H9 (cell line): ENCODE results near the gene YPEL3. TPM values are rescaled to one million over a fixed set of nuclear protein-coding genes. Genes with fewer than 3 reads are reported as not detected.

Experiments used
- DNase-seq: peaks from one replicate; pipeline ENCODE4 v3.0.0-alpha.2; 2017
- H2AFZ ChIP-seq: one replicate; pipeline ENCODE4 v1.6.1; 2013; ENCODE audit warnings: mild to moderate bottlenecking, low read length, control low read depth, moderate library complexity
- H2AK5ac ChIP-seq: 2 replicates; pipeline ENCODE4 v1.6.1; 2013; ENCODE audit warnings: low read length, control low read depth, mixed read lengths; ENCODE audit not compliant: insufficient read length
- H2BK120ac ChIP-seq: one replicate; pipeline ENCODE4 v1.6.1; 2013; ENCODE audit warnings: low read depth, mild to moderate bottlenecking, low read length, control low read depth, inconsistent platforms; ENCODE audit not compliant: poor library complexity, severe bottlenecking
- H2BK12ac ChIP-seq: 2 replicates; pipeline ENCODE4 v1.6.1; 2013; ENCODE audit warnings: low read length, control low read depth, mixed read lengths, low read depth; ENCODE audit not compliant: insufficient read length
- H2BK15ac ChIP-seq: 2 replicates; pipeline ENCODE4 v1.6.1; 2013; ENCODE audit warnings: low read depth, low read length, control low read depth
- H2BK20ac ChIP-seq: one replicate; pipeline ENCODE4 v1.6.1; 2013; ENCODE audit warnings: low read depth, mild to moderate bottlenecking, low read length, control low read depth, inconsistent platforms; ENCODE audit not compliant: poor library complexity, severe bottlenecking
- H2BK5ac ChIP-seq: 2 replicates; pipeline ENCODE4 v1.6.1; 2013; ENCODE audit warnings: low read length, control low read depth, mixed read lengths; ENCODE audit not compliant: insufficient read length
- H3K14ac ChIP-seq: 2 replicates; pipeline ENCODE4 v1.6.1; 2013; ENCODE audit warnings: low read length, control low read depth; ENCODE audit not compliant: insufficient read depth
- H3K18ac ChIP-seq: 2 replicates; pipeline ENCODE4 v1.6.1; 2013; ENCODE audit warnings: low read depth, mild to moderate bottlenecking, mixed read lengths, low read length, control low read depth; ENCODE audit not compliant: insufficient read length
- H3K23ac ChIP-seq: 2 replicates; pipeline ENCODE4 v1.6.1; 2013; ENCODE audit warnings: low read length, control low read depth, mixed read lengths, low read depth; ENCODE audit not compliant: insufficient read length
- H3K23me2 ChIP-seq: 2 replicates; pipeline ENCODE4 v1.6.1; 2013; ENCODE audit warnings: low read depth, mild to moderate bottlenecking, mixed read lengths, low read length, control low read depth; ENCODE audit not compliant: insufficient read length, poor library complexity, severe bottlenecking
- H3K27ac ChIP-seq: 2 replicates; pipeline ENCODE4 v1.5.1; 2013; ENCODE audit warnings: low read length, control low read depth, mixed read lengths, low read depth; ENCODE audit not compliant: insufficient read length
- H3K27me3 ChIP-seq: 2 replicates; pipeline ENCODE4 v1.6.1; 2013; ENCODE audit warnings: low read length, control low read depth, inconsistent platforms; ENCODE audit not compliant: insufficient read depth
- H3K4ac ChIP-seq: 2 replicates; pipeline ENCODE4 v1.6.1; 2013; ENCODE audit warnings: low read depth, mild to moderate bottlenecking, control low read depth, inconsistent platforms, low read length, moderate library complexity
- H3K4me1 ChIP-seq: 2 replicates; pipeline ENCODE4 v1.6.1; 2013; ENCODE audit warnings: low read length, control low read depth, inconsistent platforms; ENCODE audit not compliant: insufficient read depth
- H3K4me2 ChIP-seq: 2 replicates; pipeline ENCODE4 v1.6.1; 2013; ENCODE audit warnings: low read length, control low read depth, mixed read lengths; ENCODE audit not compliant: insufficient read length, insufficient read depth
- H3K56ac ChIP-seq: 2 replicates; pipeline ENCODE4 v1.6.1; 2013; ENCODE audit warnings: low read depth, mild to moderate bottlenecking, mixed read lengths, low read length, control low read depth; ENCODE audit not compliant: insufficient read length
- H3K79me1 ChIP-seq: 2 replicates; pipeline ENCODE4 v1.6.1; 2013; ENCODE audit warnings: low read depth, mild to moderate bottlenecking, moderate library complexity, low read length, control low read depth, inconsistent platforms; ENCODE audit not compliant: insufficient read depth, poor library complexity, severe bottlenecking
- H3K79me2 ChIP-seq: 2 replicates; pipeline ENCODE4 v1.6.1; 2013; ENCODE audit warnings: low read length, control low read depth, inconsistent platforms; ENCODE audit not compliant: insufficient read depth
- H3K9ac ChIP-seq: 2 replicates; pipeline ENCODE4 v1.6.1; 2013; ENCODE audit warnings: low read length, control low read depth, mixed read lengths; ENCODE audit not compliant: insufficient read length; ENCODE audit errors: extremely low read depth
- H3K9me3 ChIP-seq: one replicate; pipeline ENCODE4 v1.6.1; 2013; ENCODE audit warnings: low read depth, low read length, inconsistent platforms; ENCODE audit not compliant: control insufficient read depth
- H3T11ph ChIP-seq: one replicate; pipeline ENCODE4 v1.6.1; 2013; ENCODE audit warnings: mild to moderate bottlenecking, low read length, control low read depth, inconsistent platforms
- H4K20me1 ChIP-seq: one replicate; pipeline ENCODE4 v1.6.1; 2013; ENCODE audit not compliant: control insufficient read depth, insufficient read length, insufficient read depth
- H4K5ac ChIP-seq: 2 replicates; pipeline ENCODE4 v1.6.1; 2013; ENCODE audit warnings: low read depth, mild to moderate bottlenecking, mixed read lengths, low read length, control low read depth; ENCODE audit not compliant: insufficient read length
- H4K8ac ChIP-seq: replicated peaks from 2 replicates; pipeline ENCODE4 v1.6.1; 2013; ENCODE audit warnings: low read length, control low read depth, mixed read lengths, low read depth; ENCODE audit not compliant: insufficient read length
- H4K91ac ChIP-seq: 2 replicates; pipeline ENCODE4 v1.6.1; 2013; ENCODE audit warnings: low read depth, mild to moderate bottlenecking, moderate library complexity, mixed read lengths, low read length, control low read depth; ENCODE audit not compliant: insufficient read length
- H3K27ac Mint-ChIP-seq, 3 experiments: 2 replicates in 2 of 3; 3 replicates in 1 of 3; pipeline ENCODE4 v1.8.0; 2020 to 2021; ENCODE audit warnings: mixed read lengths in 3 of 3, mild to moderate bottlenecking in 1 of 3, moderate library complexity in 1 of 3
- H3K27me3 Mint-ChIP-seq: 2 replicates; pipeline ENCODE4 v1.8.0; 2021; ENCODE audit warnings: low read depth, mild to moderate bottlenecking, moderate library complexity, mixed read lengths
- H3K36me3 Mint-ChIP-seq, 3 experiments: 2 replicates in 2 of 3; 3 replicates in 1 of 3; pipeline ENCODE4 v1.8.0; 2020 to 2021; ENCODE audit warnings: low read depth in 3 of 3, mixed read lengths in 3 of 3; ENCODE audit not compliant: insufficient read depth in 1 of 3
- H3K4me1 Mint-ChIP-seq, 2 experiments: 2 replicates each; pipeline ENCODE4 v1.8.0; 2020; ENCODE audit warnings: mixed read lengths in 2 of 2
- H3K4me3 Mint-ChIP-seq, 2 experiments: 2 replicates in 1 of 2; 3 replicates in 1 of 2; pipeline ENCODE4 v1.8.0; 2020 to 2021; ENCODE audit warnings: mild to moderate bottlenecking in 2 of 2, mixed read lengths in 2 of 2, moderate library complexity in 1 of 2
- H3K9me3 Mint-ChIP-seq, 2 experiments: 2 replicates in 1 of 2; 3 replicates in 1 of 2; pipeline ENCODE4 v1.8.0; 2020; ENCODE audit warnings: mild to moderate bottlenecking in 2 of 2, mixed read lengths in 2 of 2, moderate library complexity in 1 of 2
- WGBS: extraction: QIAGEN DNeasy Blood & Tissue Kit; methylation state at CpG from one replicate; pipeline ENCODE4 v1.1.7; 2013; ENCODE audit warnings: missing lambda C conversion rate, low lambda C conversion rate, mixed read lengths; ENCODE audit not compliant: insufficient read length; ENCODE audit errors: extremely low coverage; 5-methylcytosine and 5-hydroxymethylcytosine counted together
- total RNA-seq: library from RNA; stranded (reverse); gene quantifications from 2 replicates; pipeline ENCODE4 v1.2.1, GENCODE V29; 2021
- TF ChIP-seq, protein P1 (sequence below): fragments of 200-600 bp; sonication (generic); conservative IDR thresholded peaks from 3 replicates; pipeline ENCODE4 v1.8.0; 2021; ENCODE audit warnings: antibody characterized with exemption, mild to moderate bottlenecking

Gene YPEL3
- total RNA-seq, 1 experiment from 2014 or later, result 27.5 TPM

DNA sequence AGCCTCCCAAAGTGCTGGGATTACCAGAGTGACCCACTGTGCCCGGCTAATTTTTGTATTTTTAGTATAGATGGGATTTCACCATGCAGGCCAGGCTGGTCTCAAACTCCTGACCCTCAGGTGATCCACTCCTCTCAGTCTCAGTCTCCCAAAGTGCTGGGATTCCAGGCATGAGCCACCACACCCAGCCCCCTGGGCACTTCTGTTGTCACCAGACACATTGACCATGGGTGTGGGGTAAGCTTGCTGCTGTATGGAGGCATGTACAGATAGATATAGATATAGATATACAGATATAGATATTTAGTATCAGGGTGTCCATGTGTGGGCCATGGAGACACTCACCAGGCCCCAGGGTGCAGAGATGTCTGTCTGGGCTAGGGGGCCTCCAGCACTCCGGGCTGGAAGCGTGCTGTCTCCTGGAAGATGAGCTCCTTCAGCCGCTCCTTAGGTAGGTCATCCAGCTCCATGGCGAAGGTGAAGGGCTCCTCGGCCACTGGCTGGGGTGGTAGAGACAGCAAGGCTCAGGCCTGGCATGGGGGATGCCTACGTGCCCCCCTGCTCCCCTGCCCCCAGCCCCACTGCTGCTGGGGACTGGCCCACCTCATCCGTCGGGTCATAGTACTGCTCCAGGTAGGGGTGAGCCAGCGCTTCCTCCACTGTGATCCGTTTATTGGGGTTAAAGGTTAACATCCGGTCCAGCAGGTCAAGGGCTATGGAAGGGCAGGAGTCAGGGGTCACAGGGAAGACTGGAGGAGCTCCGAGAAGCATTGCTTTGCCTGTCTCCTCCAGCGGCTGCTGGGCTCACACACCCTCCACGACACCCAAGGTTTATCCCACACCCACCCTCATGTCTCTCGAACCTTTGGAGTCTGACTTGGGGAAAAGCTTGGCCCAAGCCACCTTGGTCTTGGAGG, 20.5 kb upstream of the YPEL3 start:
- no peak for DNase-seq

More for the DNA sequence above, 20.5 kb upstream of the YPEL3 start:
- Histone ChIP-seq H2BK120ac (no peak overlapping the region), H3K27me3 (no peaks in the 10 kb centered on the region; the same call in 1 of the 2 replicates), H2BK15ac (no peak overlapping the region), H4K8ac (no peak overlapping the region), H3K23me2 (no peaks in the 10 kb centered on the region), H3T11ph (no peak overlapping the region), H4K20me1 (no peaks in the 10 kb centered on the region), H3K9me3 (no peaks in the 10 kb centered on the region), H3K4me1 (no peaks in the 10 kb centered on the region), H3K14ac (no peak overlapping the region), H4K5ac (no peak overlapping the region), H3K9ac (no peak overlapping the region), H3K23ac (no peak overlapping the region), H3K27ac (no peak overlapping the region), H2AFZ (no peak overlapping the region), H4K91ac (no peak overlapping the region), H3K4ac (no peak overlapping the region), H3K56ac (no peak overlapping the region), H2AK5ac (no peak overlapping the region), H3K79me1 (no peaks in the 10 kb centered on the region), H2BK5ac (no peak overlapping the region), H2BK20ac (no peak overlapping the region), H3K4me2 (no peak overlapping the region), H3K18ac (no peak overlapping the region), H3K79me2 (no peaks in the 10 kb centered on the region), H2BK12ac (no peak overlapping the region)
- H3K4me3 Mint-ChIP-seq, result no peak overlapping the region; a peak in 1 of 5 replicates
- H3K27me3 Mint-ChIP-seq, result no peaks in the 10 kb centered on the region
- H3K36me3 Mint-ChIP-seq, result peaks cover 0 to 30% (median 16%) of the 10 kb centered on the region in 3 experiments; a peak in 6 of 7 replicates
- no peaks in the 10 kb centered on the region for H3K9me3 Mint-ChIP-seq
- H3K4me1 Mint-ChIP-seq, result peaks cover 3 to 7% of the 10 kb centered on the region in 2 experiments
- TF ChIP-seq, protein P1, sequence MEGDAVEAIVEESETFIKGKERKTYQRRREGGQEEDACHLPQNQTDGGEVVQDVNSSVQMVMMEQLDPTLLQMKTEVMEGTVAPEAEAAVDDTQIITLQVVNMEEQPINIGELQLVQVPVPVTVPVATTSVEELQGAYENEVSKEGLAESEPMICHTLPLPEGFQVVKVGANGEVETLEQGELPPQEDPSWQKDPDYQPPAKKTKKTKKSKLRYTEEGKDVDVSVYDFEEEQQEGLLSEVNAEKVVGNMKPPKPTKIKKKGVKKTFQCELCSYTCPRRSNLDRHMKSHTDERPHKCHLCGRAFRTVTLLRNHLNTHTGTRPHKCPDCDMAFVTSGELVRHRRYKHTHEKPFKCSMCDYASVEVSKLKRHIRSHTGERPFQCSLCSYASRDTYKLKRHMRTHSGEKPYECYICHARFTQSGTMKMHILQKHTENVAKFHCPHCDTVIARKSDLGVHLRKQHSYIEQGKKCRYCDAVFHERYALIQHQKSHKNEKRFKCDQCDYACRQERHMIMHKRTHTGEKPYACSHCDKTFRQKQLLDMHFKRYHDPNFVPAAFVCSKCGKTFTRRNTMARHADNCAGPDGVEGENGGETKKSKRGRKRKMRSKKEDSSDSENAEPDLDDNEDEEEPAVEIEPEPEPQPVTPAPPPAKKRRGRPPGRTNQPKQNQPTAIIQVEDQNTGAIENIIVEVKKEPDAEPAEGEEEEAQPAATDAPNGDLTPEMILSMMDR, result no peak
- no peak overlapping the region for H3K27ac Mint-ChIP-seq
- WGBS, result no CpG with 5 or more reads among the region's 16 CpGs
